MM.1S (cell line): ENCODE measurements around the gene C10orf105.

Source experiments
- DNase-seq: peaks from one replicate; pipeline ENCODE4 v3.0.0-alpha.2; 2015
- H2AFZ ChIP-seq: fragments of 300-600 bp; sonication (generic); 2 replicates; pipeline ENCODE4 v1.6.0; 2016; ENCODE audit warnings: antibody characterized with exemption, low read length
- H3F3A ChIP-seq: fragments of 300-600 bp; sonication (generic); 2 replicates; pipeline ENCODE4 v1.6.1; 2016; ENCODE audit warnings: mild to moderate bottlenecking, antibody characterized with exemption, low read length, moderate library complexity, mixed read lengths; ENCODE audit not compliant: insufficient read depth
- H3K27ac ChIP-seq: fragments of 300-600 bp; sonication (generic); 2 replicates; pipeline ENCODE4 v1.5.1; 2016; ENCODE audit warnings: mild to moderate bottlenecking, low read length
- H3K27me3 ChIP-seq: fragments of 300-600 bp; sonication (generic); replicated peaks from 2 replicates; pipeline ENCODE4 v1.6.0; 2016; ENCODE audit warnings: low read length; ENCODE audit not compliant: insufficient read depth
- H3K36me3 ChIP-seq: fragments of 300-600 bp; sonication (generic); replicated peaks from 2 replicates; pipeline ENCODE4 v1.6.1; 2016; ENCODE audit warnings: mild to moderate bottlenecking, low read length, mixed read lengths; ENCODE audit not compliant: insufficient read depth
- H3K4me1 ChIP-seq: fragments of 300-600 bp; sonication (generic); 2 replicates; pipeline ENCODE4 v1.6.1; 2016; ENCODE audit warnings: low read length, mixed read lengths
- H3K4me2 ChIP-seq: fragments of 300-600 bp; sonication (generic); 2 replicates; pipeline ENCODE4 v1.6.0; 2016; ENCODE audit warnings: low read depth, low read length
- H3K4me3 ChIP-seq: fragments of 300-600 bp; sonication (generic); 2 replicates; pipeline ENCODE4 v1.5.1; 2016; ENCODE audit warnings: low read length, mixed read lengths
- H3K79me2 ChIP-seq: fragments of 300-600 bp; sonication (generic); 2 replicates; pipeline ENCODE4 v1.6.1; 2016; ENCODE audit warnings: mixed run types, low read length, mixed read lengths
- H3K9ac ChIP-seq: fragments of 300-600 bp; sonication (generic); 2 replicates; pipeline ENCODE4 v1.6.1; 2016; ENCODE audit warnings: low read length, mixed read lengths
- H3K9me2 ChIP-seq: fragments of 300-600 bp; sonication (generic); replicated peaks from 2 replicates; pipeline ENCODE4 v1.6.1; 2016; ENCODE audit warnings: mild to moderate bottlenecking, low read length, mixed read lengths; ENCODE audit not compliant: insufficient read depth
- H3K9me3 ChIP-seq: fragments of 300-600 bp; sonication (generic); replicated peaks from 2 replicates; pipeline ENCODE4 v1.6.1; 2016; ENCODE audit warnings: mild to moderate bottlenecking, low read length, mixed read lengths; ENCODE audit not compliant: insufficient read depth
- H4K20me1 ChIP-seq: fragments of 300-600 bp; sonication (generic); 2 replicates; pipeline ENCODE4 v1.6.1; 2016; ENCODE audit warnings: mild to moderate bottlenecking, low read length, moderate library complexity, mixed read lengths; ENCODE audit not compliant: insufficient read depth
- CTCF ChIP-seq: fragments of 300-600 bp; sonication (generic); IDR thresholded peaks from 2 replicates; pipeline ENCODE4 v1.5.1; 2016; ENCODE audit warnings: antibody characterized with exemption, low read length, mixed read lengths
- EZH2 ChIP-seq: fragments of 300-600 bp; sonication (generic); optimal IDR thresholded peaks from 2 replicates; pipeline ENCODE3; 2017; ENCODE audit warnings: low read depth, mild to moderate bottlenecking, antibody characterized with exemption, low read length, mixed read lengths
- EZH2phosphoT487 ChIP-seq: fragments of 300-600 bp; sonication (generic); IDR thresholded peaks from 2 replicates; pipeline ENCODE4 v1.6.1; 2018; ENCODE audit warnings: antibody characterized with exemption, low read length

C10orf105 gene

GRCh38 chr10:71754562-71754961 is 35.0 kb upstream of the C10orf105 start:
- no peak overlapping the region for H3K4me2 ChIP-seq
- peaks cover 1% of the 10 kb centered on the region; the same call in 1 of the 2 replicates for H3K4me1 ChIP-seq

GRCh38 chr10:71753960-71754505 is 34.5 kb upstream of the C10orf105 start:
- no peak for DNase-seq
- peaks cover 6% of the 10 kb centered on the region for H3K4me1 ChIP-seq
- no peaks in the 10 kb centered on the region for H3K36me3 ChIP-seq
- H3F3A ChIP-seq = peaks cover 4% of the 10 kb centered on the region; the same call in 1 of the 2 replicates
- H4K20me1 ChIP-seq = no peaks in the 10 kb centered on the region
- no peak overlapping the region for H2AFZ ChIP-seq
- no peaks in the 10 kb centered on the region for H3K9me3 ChIP-seq
- H3K27me3 ChIP-seq = no peaks in the 10 kb centered on the region
- no peaks in the 10 kb centered on the region for H3K79me2 ChIP-seq
- no peaks in the 10 kb centered on the region for H3K9me2 ChIP-seq
- H3K4me2 ChIP-seq = no peak overlapping the region
- TF ChIP-seq CTCF (no peak), EZH2phosphoT487 (no peak), EZH2 (no peak)
- no peak overlapping the region for H3K27ac ChIP-seq
- no peak overlapping the region for H3K4me3 ChIP-seq
- no peak overlapping the region for H3K9ac ChIP-seq

More at GRCh38 chr10:71754562-71754961, 35.0 kb upstream of the C10orf105 start:
- Histone ChIP-seq H3K9me2 (no peaks in the 10 kb centered on the region), H3K79me2 (no peaks in the 10 kb centered on the region), H3K27me3 (no peaks in the 10 kb centered on the region), H2AFZ (no peak overlapping the region), H4K20me1 (no peaks in the 10 kb centered on the region), H3K4me3 (no peak overlapping the region), H3K9me3 (no peaks in the 10 kb centered on the region), H3K36me3 (no peaks in the 10 kb centered on the region), H3K9ac (no peak overlapping the region), H3F3A (no peaks in the 10 kb centered on the region), H3K27ac (no peak overlapping the region)
- no peak for DNase-seq
- TF ChIP-seq EZH2 (no peak), EZH2phosphoT487 (no peak), CTCF (no peak)

- no peaks in the 10 kb centered on the region for H3K9me3 ChIP-seq
- H3K36me3 ChIP-seq = no peaks in the 10 kb centered on the region
- no peak for TF ChIP-seq EZH2phosphoT487
- TF ChIP-seq CTCF = no peak
- H3F3A ChIP-seq = peaks cover 11% of the 10 kb centered on the region; the same call in 1 of the 2 replicates
- no peaks in the 10 kb centered on the region for H3K27me3 ChIP-seq
- DNase-seq = no peak
- peaks cover 13% of the 10 kb centered on the region for H3K4me1 ChIP-seq
- no peak overlapping the region for H3K9ac ChIP-seq
- H3K4me2 ChIP-seq = no peak overlapping the region
- H2AFZ ChIP-seq = no peak overlapping the region
- H4K20me1 ChIP-seq = no peaks in the 10 kb centered on the region
- H3K27ac ChIP-seq = no peak overlapping the region
- no peaks in the 10 kb centered on the region for H3K79me2 ChIP-seq
- H3K9me2 ChIP-seq = no peaks in the 10 kb centered on the region
- H3K4me3 ChIP-seq = no peak overlapping the region
Observed at GRCh38 chr10:71753091-71753959, 33.7 kb upstream of the C10orf105 start.
